Fibroblast of lung (primary cell): Measurements from ENCODE around the gene CPE. TPM values are rescaled to one million over a fixed set of nuclear protein-coding genes. Genes with fewer than 3 reads are reported as not detected.
"Not testable (repeated sequence)": the region's sequence is repeated elsewhere in the genome, so short reads cannot be mapped to it uniquely, and the experiment has no call there.

Experiments
- DNase-seq, 2 donors: peaks; one replicate each; pipeline versions ENCODE4 v3.0.0 to v3.0.0-alpha.2; 2010; ENCODE audit warnings: low read depth in 2 of 2
- H2AFZ ChIP-seq: 2 replicates; pipeline ENCODE4 v1.5.1; 2012; ENCODE audit warnings: low read length, control low read depth, inconsistent platforms
- H3K27ac ChIP-seq: 2 replicates; pipeline ENCODE4 v1.5.1; 2011; ENCODE audit warnings: low read length, control low read depth; ENCODE audit not compliant: insufficient read depth
- H3K27me3 ChIP-seq: 2 replicates; pipeline ENCODE4 v1.5.1; 2011; ENCODE audit warnings: mild to moderate bottlenecking, low read length; ENCODE audit not compliant: control insufficient read depth, insufficient read depth
- H3K36me3 ChIP-seq: 2 replicates; pipeline ENCODE4 v1.5.1; 2011; ENCODE audit warnings: low read length; ENCODE audit not compliant: control insufficient read depth, insufficient read depth
- H3K4me1 ChIP-seq: 2 replicates; pipeline ENCODE4 v1.5.1; 2011; ENCODE audit warnings: low read length; ENCODE audit not compliant: control insufficient read depth, insufficient read depth; ENCODE audit errors: extremely low read depth
- H3K4me2 ChIP-seq: 2 replicates; pipeline ENCODE4 v1.5.1; 2011; ENCODE audit warnings: low read length, control low read depth; ENCODE audit not compliant: insufficient read depth; ENCODE audit errors: extremely low read depth
- H3K4me3 ChIP-seq, 4 experiments: fragments of 200-600 bp in 1 of 4; sonication (generic) in 1 of 4; replicated peaks in 1 of 4; 2 replicates each; pipeline ENCODE4 v1.5.1; 2011 to 2016; ENCODE audit warnings: low read length in 4 of 4, low read depth in 3 of 4, mild to moderate bottlenecking in 3 of 4, control low read depth in 2 of 4, inconsistent platforms in 1 of 4, mixed read lengths in 1 of 4; ENCODE audit not compliant: insufficient read depth in 1 of 4; ENCODE audit errors: control extremely low read depth in 1 of 4
- H3K79me2 ChIP-seq: 2 replicates; pipeline ENCODE4 v1.5.1; 2012; ENCODE audit warnings: mild to moderate bottlenecking, low read length, inconsistent platforms; ENCODE audit not compliant: control insufficient read depth, insufficient read depth
- H3K9ac ChIP-seq: 2 replicates; pipeline ENCODE4 v1.5.1; 2011; ENCODE audit warnings: mild to moderate bottlenecking, low read length, control low read depth; ENCODE audit not compliant: insufficient read depth
- H3K9me3 ChIP-seq: 2 replicates; pipeline ENCODE4 v1.5.1; 2012; ENCODE audit warnings: low read depth, low read length; ENCODE audit not compliant: control insufficient read depth, insufficient read depth
- H4K20me1 ChIP-seq: 2 replicates; pipeline ENCODE4 v1.5.1; 2011; ENCODE audit warnings: low read length; ENCODE audit not compliant: control insufficient read depth, insufficient read depth; ENCODE audit errors: extremely low read depth
- EZH2 ChIP-seq: IDR thresholded peaks from 2 replicates; pipeline ENCODE4 v1.5.1; 2012; ENCODE audit warnings: low read length, control low read depth, mild to moderate bottlenecking; ENCODE audit errors: missing control alignments
- polyA plus RNA-seq, 2 donors: library from polyadenylated mRNA; depleted of rRNA in 1 of 2; stranded (reverse) in 1 of 2; unstranded in 1 of 2; fragments of >200 nt; gene quantifications; 2 replicates each; pipeline ENCODE4 v1.2.1, GENCODE V29; 2011 to 2012; ENCODE audit warnings: missing spikeins in 1 of 2
- total RNA-seq: library from RNA; depleted of rRNA; stranded (reverse); fragments of >200 nt; gene quantifications from 2 replicates; pipeline ENCODE4 v1.2.1, GENCODE V29; 2014
- TF ChIP-seq, protein P1 (sequence below), 2 donors: IDR thresholded peaks in 1 of 2; conservative IDR thresholded peaks in 1 of 2; 1 replicate in 1 of 2; 2 replicates in 1 of 2; pipeline ENCODE4 v1.5.1; 2011 to 2012; ENCODE audit warnings: low read length in 2 of 2, control low read depth in 1 of 2, inconsistent platforms in 1 of 2, low read depth in 1 of 2, mild to moderate bottlenecking in 1 of 2

The CPE gene
- total and polyA plus RNA-seq, 2 donors (not counting 1 experiment from before 2014, with no cell fraction given), result 20.2 to 51.7 TPM

DNA sequence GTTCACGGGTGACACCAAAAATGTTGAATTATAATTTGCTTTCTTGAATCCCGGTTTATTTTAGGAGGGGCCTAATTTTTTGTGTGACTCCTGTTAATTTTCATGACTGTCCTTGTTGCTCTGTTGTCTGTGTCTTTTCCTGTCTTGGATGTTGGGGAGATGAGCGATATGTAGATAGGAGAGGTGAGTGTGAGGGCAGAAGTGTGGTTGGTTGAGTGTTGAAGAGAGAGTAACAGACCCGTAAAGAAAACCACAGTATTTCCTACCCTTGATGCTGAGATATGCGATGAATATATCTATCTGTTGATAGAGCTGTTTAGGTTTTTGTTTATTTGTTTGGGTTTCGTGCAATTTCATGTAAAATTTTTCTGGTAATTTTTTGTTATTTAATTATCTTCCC lies 70.5 kb downstream of the CPE start:
- no peak overlapping the region for H3K27ac ChIP-seq
- no peaks in the 10 kb centered on the region for H3K36me3 ChIP-seq
- H3K4me3 ChIP-seq, result no peak overlapping the region
- H4K20me1 ChIP-seq, result no peaks in the 10 kb centered on the region
- H3K27me3 ChIP-seq, result no peaks in the 10 kb centered on the region
- H3K9me3 ChIP-seq, result no peaks in the 10 kb centered on the region
- no peak overlapping the region for H3K9ac ChIP-seq
- no peaks in the 10 kb centered on the region for H3K79me2 ChIP-seq
- H2AFZ ChIP-seq, result no peak overlapping the region
- no peak for DNase-seq
- H3K4me2 ChIP-seq, result no peak overlapping the region
- TF ChIP-seq, protein P1, sequence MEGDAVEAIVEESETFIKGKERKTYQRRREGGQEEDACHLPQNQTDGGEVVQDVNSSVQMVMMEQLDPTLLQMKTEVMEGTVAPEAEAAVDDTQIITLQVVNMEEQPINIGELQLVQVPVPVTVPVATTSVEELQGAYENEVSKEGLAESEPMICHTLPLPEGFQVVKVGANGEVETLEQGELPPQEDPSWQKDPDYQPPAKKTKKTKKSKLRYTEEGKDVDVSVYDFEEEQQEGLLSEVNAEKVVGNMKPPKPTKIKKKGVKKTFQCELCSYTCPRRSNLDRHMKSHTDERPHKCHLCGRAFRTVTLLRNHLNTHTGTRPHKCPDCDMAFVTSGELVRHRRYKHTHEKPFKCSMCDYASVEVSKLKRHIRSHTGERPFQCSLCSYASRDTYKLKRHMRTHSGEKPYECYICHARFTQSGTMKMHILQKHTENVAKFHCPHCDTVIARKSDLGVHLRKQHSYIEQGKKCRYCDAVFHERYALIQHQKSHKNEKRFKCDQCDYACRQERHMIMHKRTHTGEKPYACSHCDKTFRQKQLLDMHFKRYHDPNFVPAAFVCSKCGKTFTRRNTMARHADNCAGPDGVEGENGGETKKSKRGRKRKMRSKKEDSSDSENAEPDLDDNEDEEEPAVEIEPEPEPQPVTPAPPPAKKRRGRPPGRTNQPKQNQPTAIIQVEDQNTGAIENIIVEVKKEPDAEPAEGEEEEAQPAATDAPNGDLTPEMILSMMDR (conservative IDR thresholded peaks at IDR 0.05 in 1 of 2, IDR thresholded peaks at IDR 0.05 in 1 of 2; ENCODE audit: low read depth in 1 of 2, low read length in 2 of 2), result no peak
- TF ChIP-seq EZH2, result no peak
- no peaks in the 10 kb centered on the region for H3K4me1 ChIP-seq

DNA sequence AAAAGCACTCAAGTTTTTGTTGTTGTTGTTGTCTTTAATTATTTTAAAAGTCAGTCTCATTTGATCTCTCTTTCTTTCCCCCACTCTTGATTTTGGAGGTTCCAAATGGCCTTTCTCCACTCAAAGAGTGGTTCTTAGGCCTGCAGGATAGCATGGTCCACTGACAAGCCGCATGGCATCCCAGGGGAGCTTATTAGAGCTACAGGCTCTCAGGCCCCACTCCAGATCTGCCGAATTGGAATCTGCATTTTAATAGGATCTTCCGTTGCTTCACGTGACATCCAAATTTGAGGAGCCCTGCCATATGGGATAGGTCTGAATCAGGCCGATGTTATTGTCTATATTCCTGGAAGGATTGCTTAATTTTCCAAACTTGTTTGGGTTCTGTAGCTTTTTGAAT lies 72.1 kb downstream of the CPE start:
- TF ChIP-seq, protein P1 (conservative IDR thresholded peaks at IDR 0.05 in 1 of 2, IDR thresholded peaks at IDR 0.05 in 1 of 2; ENCODE audit: low read depth in 1 of 2, low read length in 2 of 2), result no peak
- TF ChIP-seq EZH2, result no peak
- Histone ChIP-seq H3K9me3 (no peaks in the 10 kb centered on the region), H3K9ac (no peak overlapping the region)

DNA sequence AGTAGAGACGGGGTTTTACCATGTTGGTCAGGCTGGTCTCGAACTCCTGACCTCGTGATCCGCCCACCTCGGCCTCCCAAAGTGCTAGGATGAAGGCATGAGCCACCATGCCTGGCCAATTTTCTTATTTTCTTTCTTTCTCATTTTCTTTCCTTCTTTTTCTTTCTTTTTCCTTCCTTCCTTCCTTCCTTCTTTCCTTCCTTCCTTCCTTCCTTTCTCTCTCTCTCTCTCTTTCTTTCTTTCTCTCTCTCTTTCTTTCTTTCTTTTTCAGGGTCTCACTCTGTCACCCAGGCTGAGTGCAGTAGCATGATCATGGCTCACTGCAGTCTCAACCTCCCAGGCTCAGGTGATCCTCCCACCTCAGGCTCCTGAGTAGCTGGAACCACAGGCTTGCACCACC lies 74.3 kb downstream of the CPE start:
- H3K4me3 ChIP-seq, H3K36me3 ChIP-seq, H3K9ac ChIP-seq, H3K27ac ChIP-seq, H3K79me2 ChIP-seq, H3K4me1 ChIP-seq, H3K9me3 ChIP-seq, DNase-seq, H2AFZ ChIP-seq, H4K20me1 ChIP-seq, H3K27me3 ChIP-seq, H3K4me2 ChIP-seq: not testable (repeated sequence)

More for the DNA sequence above, 72.1 kb downstream of the CPE start:
- Histone ChIP-seq H3K36me3 (no peaks in the 10 kb centered on the region), H3K4me3 (no peak overlapping the region), H3K4me2 (no peak overlapping the region), H3K27ac (no peak overlapping the region), H4K20me1 (no peaks in the 10 kb centered on the region), H3K79me2 (no peaks in the 10 kb centered on the region), H2AFZ (no peak overlapping the region), H3K27me3 (no peaks in the 10 kb centered on the region), H3K4me1 (no peaks in the 10 kb centered on the region)
- no peak for DNase-seq
